Right kidney (tissue), 1 donor: ENCODE results near the gene FAM124A.

Experiments
- DNase-seq: peaks from one replicate; pipeline ENCODE4 v3.0.0-alpha.2; 2016

Gene FAM124A

DNA sequence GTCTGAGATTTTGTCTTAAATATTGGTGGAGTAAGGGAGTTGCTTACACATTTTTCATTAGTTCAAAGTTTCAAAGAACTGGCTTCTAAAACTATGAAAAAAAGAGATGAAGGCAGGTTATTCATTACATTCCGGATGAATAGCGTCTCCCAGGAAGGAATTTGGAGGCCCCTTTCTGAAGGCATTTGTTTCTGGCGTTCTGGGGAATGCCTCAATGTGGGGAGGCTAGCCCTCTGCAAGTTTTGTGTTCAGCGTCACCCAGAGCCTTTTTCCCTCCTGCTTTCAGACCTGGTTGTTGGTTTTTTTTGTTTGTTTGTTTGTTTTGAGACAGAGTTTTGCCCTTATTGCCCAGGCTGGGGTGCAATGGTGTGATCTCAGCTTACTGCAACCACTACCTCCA is 21.0 kb downstream of the FAM124A start:
- no peak for DNase-seq

DNA sequence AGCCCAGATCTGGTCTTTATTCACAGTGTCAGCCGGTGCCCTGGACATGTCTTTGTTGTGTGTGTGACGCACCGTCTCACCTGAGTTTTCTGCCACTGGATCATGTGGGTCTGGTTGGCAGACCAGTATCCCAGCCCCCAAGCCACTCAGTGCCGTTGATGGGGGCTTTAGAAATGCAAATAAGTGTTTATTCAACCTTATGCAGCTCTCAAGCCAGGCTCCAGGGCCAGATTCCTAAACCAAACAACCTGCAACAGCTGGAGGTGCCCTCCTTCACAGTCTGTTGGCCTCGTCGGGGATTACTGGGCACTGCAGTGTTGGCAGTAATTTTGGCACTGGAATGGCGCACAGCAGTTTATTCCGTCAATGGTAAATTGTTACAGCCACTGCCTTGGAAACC is 21.6 kb downstream of the FAM124A start:
- no peak for DNase-seq

DNA sequence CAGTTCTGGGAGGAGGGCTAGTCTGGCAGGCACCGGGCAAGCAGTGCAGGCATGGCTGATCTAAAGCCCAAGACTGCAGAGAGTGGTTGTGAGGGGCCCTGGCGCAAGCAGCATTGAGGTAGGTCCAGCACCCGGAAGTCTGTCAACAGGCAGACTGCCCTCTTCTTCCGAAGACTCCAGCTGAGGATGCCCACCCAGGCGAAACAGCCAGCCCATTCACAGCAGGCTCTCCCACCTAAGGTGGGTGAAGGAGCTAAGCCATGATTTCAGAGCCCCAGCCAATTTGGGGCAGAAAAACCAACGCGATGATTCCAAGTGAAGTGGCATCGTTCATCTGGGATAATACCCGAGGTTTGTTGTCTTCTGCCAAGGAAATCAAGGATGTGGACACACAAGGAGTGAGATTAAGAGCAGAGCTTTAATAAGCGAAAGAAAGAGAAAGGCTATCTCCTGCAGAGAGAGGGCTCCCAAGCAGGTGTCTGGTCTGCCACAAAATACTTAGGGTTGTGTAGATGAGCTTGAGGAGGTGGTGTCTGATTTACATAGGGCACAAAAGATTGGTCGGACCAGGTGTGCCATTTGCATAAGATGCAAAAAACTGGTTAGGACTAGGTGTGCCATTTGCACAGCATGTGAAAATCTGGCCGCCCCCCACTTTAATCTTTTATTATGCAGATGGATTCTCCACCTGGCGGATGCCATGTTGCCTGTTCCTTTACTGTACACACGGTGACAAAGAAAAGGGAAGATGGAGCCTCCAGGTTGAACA is 22.6 kb downstream of the FAM124A start:
- no peak for DNase-seq

DNA sequence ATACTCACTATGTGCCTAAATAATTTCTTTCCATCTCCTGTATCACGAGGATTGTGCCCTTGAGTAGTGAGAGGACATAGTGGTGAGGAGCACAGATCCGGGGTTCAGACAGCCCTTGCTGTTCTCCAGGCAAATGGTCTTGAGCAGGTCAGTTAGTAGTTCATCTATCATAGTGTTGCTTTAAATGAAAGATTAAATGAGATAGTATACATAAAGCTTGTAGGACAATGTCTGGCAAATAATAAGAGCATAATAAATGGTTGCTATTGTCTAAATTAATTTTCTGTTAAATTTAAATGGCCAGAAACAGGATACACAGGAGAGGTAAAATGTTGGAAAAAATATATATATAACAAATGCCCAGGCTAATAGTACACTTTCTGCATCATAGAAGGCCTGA is 23.4 kb downstream of the FAM124A start:
- DNase-seq: no peak

DNA sequence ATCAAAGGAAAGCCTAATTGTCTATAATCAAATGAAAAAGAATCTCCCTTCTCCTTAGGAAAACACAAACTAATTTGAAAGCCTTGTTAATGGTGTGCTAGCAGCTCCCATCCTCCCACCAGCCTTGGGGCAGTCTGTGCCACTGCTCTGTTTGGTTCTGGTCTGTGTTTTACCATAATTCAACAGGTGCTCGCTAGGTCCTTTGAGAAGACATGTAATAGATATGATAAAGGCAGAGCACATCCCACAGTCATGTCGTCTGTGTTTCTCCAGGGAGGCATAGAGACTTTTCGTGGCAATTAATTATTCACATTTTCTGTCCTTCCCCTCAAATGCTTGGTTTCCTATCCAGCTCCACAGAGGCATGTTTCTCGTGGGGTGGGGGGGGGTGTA is 23.8 kb downstream of the FAM124A start:
- no peak for DNase-seq

DNA sequence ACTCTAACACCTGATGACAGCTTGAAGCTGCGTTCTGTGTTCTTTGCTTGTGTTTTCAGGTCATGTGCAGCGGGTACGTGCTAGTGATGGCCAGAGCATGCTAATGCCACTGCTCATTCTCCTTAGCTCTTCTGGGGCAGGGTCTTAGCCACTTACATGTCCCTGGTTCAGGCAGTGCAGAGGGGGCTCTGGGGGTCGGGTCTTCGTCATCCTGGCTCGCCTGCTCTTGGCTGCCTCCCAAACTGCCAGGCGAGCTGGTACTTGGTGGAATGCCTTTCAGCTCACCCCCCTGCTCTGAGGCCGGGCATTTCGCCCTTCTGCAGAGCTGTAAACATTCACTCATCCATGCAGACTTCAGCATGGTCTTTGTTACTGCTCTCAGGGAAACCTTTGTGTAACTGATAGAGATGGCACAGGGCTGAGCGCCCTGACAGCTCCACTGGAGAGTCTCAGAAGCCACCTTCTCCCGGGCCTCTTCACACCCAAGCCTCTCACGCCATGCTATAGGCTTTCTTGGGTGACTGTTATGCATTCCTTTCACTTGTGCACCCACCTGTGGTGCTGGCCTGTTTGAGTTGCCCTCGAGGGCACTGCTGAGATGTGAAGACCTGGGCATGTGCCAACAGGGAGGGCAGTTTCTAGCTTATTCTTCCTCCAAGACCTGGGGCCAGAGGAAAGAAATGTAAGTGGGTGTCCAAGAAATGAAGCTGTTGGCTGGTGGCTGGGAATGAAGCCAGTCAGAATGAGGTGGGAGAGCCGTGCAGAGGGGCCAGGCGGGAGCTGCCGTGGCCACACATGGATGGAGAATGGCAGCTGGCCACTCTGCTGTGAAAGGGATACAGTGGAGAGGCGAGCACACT is 24.4 kb downstream of the FAM124A start:
- DNase-seq: peak; percentile 70

DNA sequence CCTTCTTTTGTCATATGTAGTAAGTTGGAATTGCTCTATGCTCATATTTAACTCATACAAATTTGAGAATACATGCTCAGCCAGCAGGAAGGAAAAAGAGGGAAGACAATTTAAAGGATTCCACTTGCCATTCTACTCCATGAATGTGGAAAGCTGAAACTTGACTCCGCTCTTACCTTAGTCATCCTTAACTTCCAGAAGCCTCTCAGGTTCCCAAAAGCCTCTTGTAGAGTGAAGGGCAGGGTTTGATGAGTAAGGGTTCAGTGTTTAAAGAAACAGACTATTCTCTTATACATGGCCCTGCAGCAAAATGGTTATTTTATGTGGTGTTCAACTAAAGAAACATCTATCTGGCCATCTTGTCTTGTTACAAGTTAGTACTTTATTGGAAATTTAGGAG is 27.1 kb downstream of the FAM124A start:
- DNase-seq: no peak

DNA sequence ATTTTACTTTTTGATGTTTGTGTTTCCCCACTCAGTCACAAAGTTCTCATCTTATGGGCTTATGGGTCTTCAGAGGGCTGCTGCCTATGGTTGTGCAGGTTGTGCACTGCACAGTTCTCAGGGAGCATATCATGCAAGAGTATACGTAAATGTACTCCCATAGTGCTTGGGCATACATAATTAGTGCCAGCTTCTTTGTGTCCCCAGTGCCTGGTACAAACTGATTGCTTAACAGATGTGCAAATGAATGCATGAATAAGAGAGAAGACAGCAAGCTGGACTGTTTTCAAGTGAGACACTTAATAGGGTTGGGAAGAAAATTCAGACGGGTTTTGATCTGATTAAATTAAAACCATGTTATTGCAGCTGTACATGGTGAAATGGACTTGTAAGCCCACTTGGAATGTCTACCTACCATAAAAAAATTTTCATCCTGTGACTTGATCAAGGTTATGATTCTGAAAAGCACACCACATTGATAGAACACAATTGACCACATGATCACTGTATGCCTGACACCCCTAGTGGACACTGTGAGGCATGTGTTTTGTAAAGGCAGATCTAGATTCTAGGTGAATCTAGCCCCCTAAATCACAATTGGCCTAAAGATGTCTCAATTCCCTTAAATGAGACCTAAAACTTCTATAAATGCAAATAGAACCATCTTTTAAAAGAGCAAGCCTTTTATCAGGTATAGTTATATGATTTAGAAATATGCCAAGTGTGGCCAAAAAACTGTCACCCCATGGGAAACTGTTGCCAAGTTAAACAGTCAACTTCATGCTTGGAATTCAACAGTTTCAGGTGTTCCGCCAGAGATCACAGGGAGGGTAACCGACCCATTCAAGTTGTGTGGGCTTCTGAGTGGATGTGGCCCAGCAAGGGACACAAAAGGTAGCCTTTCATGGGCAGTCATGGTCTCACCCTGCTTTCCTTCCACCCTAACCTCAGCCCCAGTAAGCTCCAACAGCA is 27.9 kb downstream of the FAM124A start:
- no peak for DNase-seq

DNA sequence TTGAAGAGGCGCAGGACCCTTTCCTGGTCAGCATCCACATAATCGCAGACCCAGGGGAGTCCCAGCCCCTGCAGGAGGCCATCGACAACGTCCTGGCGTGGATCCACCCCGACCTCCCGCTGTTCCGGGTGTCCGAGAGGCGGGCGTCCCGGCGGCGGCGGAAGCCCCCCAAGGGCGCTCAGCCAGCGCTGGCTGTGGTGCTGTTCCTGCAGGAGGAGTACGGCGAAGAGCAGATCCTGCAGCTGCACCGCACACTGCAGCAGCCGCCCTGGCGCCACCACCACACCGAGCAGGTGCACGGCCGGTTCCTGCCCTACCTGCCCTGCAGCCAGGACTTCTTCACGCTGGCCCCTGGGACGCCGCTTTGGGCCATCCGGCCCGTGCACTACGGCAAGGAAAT is 29.3 kb downstream of the FAM124A start:
- no peak for DNase-seq

DNA sequence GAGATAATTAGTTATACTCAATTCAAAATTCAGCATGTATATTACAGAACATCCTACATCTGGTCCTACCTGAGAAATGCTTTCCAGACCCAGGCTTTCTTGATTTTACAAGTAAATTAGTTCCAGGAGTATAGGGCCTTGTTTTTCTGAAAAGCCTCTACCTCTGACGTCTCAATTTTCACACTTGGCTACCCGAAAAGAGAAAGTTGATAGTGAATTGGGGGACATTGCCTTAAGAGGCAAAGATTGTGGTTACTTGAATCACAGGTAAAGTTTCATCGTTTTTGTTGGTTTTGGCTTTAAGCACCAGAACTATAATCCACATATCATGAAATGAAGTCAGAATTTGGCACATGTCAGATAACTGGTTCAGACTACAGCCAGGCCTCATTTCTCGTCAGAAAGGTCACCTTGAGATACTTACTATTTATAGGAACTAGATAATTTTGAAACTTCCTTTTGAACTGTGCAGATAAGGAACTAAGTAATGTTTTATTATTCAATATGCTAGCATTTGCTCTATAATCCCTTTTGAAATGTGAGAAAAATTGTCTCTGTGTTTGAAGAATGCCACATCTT is 30.8 kb downstream of the FAM124A start:
- DNase-seq: no peak

DNA sequence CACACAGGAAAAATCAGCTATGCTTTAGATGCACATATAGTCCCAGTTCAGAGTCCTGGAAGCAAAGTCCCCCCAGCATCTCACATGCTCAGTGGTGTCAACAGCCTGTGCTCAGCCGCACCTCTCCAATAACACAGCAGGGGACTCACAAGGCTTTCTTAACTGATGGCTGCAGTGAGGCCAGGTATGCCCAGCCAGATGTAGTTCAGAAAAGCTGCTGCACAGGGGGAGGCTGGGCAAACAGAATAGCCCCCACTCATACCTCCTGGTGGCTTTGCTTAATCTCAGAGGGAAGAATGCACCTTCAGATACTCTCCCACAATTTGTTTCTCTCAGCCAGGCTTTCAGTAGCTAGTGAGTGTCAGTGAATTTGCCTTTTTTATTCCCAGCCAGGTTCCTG is 33.4 kb downstream of the FAM124A start:
- DNase-seq: no peak

DNA sequence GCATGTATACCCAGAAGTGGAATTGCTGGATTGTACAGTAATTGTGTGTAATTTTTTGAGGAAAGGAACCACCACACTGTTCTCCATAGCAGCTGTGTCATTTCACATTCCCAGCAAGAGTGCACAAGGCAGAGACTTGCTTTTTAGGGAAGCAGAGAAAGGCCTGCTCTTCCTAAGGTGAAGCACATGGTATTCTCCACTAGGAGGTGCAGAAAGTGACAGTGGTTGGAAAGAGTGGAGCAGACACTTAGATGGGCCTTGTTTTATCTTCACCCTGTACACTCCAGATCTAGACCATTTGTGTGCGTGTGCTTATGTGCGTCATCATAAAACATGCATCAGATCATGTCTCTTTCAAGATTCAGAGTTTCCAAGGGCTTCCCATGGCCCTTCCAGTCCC is 35.0 kb downstream of the FAM124A start:
- DNase-seq: no peak

DNA sequence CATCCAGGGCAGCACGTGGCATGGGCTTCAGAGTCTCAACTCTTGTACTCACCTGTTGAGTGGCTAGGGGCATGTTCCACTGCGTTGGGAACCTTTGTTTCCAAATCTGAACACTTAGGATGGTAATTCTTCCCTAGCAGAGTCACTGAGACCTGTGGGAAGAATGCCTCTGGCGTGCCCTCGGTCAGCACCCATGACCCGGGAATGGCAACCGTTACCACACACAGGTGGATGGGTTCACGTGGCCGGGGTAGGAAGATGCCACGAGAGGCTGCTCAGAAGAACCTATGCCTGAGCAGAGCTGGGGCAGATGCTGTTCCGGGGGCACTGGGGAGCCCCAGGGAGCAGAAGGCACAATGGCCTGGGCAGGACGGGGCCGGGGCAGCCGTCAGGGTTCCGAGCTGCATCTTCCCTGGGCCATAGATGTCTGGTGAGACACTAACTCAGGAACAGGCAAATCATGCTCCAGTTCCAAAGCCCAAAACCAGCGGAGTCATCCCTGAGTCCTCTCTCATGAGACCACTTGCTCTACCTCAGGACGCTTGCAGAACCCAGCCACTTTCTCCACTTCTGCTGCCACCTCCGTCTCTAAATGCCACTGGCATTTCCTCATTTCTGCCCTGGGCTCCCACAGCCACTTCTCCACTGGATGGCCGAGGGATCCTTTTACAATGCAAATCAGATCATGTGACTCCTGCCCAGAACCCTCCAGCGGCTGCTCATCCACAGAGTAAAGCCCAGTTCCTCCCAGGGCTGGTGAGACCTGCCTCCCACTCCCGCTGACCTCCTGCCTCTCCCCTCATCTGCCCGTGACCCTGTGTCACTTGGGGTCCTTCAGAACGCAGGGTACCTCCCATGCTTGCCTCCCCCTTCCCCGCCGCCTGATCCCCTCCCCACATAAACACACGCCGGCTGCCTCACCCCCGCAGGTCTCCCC is 36.7 kb downstream of the FAM124A start:
- peak; percentile 52 for DNase-seq

DNA sequence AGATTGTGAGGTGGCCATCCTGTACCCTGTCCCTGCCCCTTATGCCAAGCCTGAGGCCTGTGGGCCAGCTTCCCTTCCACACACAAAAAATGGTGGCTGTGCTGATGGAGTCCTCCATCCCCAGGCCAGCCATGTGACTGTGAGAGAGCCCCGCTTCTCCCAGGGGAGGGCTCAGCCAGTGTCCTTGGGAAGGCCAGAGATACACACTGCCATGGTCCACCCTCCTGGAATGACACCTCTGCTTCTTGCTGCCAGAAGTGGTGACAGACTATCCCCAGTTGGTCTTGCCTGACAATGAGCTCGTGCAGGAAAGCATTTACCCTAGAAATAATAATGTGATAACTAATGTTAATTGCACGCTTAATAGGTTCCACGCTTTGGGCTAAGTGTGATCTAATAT is 38.0 kb downstream of the FAM124A start:
- no peak for DNase-seq

DNA sequence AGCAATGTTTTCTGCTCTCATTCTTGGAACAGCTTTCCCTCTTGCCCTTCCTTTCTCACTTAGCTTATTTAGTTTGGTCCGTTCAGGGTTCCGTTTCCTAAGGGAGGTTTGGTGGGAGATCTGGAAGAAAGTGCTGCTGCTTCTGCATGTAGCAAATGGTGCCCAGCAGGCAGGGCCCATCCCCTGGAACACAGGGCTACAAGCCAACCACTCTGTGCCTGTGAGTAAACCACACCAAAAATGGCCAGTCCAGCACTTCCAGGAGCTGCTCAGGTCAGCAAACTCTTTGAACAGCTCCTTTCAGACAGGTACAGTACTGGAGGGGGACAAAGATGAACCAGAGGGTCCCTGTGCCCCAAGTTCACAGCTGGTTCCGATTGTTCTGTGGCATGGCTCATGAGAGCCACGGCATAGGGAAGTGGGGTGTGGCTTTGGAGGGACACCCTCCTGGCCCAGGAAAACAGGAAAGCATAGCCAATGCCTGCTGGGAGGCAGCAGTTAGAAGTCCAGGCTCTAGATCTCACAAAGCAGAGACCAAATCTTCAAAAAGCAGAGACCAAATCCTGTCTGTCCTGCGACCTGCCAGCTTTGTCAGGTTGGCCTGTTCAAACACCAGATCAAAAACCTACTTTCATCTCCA is 39.5 kb downstream of the FAM124A start:
- no peak for DNase-seq

DNA sequence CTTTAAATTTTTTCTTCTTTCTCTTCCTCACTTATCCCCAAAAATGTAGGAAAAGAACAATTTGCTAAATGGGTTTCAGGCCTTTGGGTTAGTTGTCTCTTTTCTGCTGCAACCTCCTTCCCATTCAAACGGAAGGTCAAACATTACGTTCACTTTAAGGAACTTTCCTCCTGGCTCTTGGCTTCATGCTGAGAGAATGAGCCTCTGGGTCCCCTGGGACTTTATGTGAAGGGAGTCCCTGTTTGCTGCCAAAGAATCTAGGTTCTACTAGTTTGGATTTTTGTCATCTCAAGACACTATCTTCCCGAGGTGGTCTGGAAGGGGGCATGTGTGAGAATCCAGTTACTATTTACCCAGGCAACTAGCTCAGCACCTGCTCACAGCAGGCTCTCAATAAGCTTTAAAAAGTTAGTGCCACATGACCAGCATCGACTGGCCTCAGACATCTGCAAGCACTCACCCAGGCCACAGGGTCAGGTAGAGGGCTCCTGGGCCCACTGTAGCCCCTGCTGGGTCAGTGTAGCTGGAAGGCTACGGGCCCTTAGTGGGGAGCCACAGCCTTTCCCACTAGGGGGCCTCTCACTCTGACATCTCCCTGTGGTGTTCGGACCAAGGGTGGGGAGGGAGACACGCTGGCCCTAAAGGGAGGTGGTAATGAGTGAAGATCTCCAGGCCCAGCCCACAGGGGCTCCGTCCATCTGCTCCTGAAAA is 40.5 kb downstream of the FAM124A start:
- DNase-seq: no peak

DNA sequence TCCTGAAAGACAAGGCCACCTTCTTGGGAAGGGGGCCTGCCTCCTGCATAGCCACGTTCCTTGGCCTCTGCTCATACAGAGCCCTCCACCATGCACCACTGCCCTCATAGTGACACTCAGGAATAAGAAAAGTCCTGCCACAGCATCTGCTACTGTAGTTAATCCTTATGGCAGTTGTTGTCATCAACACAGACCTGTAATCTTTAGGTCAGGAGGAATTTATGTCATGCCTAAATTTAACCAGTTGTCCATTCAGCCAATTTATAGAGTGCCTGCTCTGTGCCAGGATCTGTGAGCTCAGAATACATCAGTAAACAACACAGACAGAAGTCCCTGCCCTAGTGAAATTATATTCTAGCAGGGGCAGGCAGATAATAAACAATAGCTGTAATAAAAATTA is 44.4 kb downstream of the FAM124A start:
- DNase-seq: no peak

DNA sequence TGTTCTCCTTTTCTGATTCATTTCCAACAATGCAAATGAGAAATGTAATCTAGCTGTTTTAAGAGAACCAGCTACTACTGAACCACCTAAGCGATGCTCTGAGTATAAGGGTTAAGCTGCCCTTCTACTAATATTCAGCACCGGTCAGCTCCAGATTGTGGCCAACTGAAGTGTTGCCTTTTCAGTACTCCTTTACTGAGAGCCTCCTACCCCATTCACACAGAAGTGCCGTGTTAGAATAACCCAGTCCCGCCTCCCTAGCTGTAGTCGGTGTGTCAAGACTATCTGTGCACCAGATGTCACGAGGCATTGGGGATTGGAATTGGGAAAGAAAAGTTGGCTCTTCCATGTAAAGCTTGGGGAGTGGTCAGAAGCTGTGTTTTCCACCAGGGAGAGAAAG is 45.4 kb downstream of the FAM124A start:
- no peak for DNase-seq

DNA sequence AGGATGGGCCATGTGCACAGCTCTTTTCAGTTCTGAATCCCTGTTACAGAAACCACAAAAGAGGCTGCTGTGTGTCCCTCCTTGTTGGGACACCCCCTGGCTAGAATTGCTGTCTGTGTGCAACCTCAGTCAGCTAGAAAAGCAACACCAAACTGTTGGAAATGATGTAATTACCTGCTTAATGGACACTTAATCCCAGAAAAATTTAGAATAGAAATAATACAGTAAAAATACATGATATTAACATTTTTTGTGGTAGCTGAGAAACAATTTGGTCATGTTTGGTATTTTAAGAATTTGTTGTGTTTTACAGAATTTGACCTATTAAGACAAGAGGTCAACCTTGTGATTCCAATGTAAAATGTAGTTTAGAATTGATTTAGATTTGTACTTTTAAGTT is 46.8 kb downstream of the FAM124A start:
- no peak for DNase-seq
